ENCODE results near the gene STOML1.
"Not testable (repeated sequence)": the region's sequence is repeated elsewhere in the genome, so short reads cannot be mapped to it uniquely, and the experiment has no call there.

STOML1 gene

GRCh38 chr15:73973683-73974200 is 18.4 kb downstream of the STOML1 start:
- 97% methylated on average over 32 of the region's 39 CpGs for WGBS (ENCODE audit: insufficient coverage)
- H3K4me3 ChIP-seq (ENCODE audit: control insufficient read depth in 1 of 7, extremely low read depth in 1 of 7, insufficient read depth in 4 of 7, low read depth in 2 of 7, low read length in 6 of 7); H3K36me3 ChIP-seq (ENCODE audit: control insufficient read depth in 4 of 4, insufficient read depth in 4 of 4, low read length in 3 of 4); DNase-seq; H3K27me3 ChIP-seq (replicated peaks in 2 of 5; ENCODE audit: control insufficient read depth in 4 of 5, insufficient read depth in 5 of 5, low read length in 4 of 5); H3K27ac ChIP-seq (ENCODE audit: insufficient read depth in 1 of 2, low read depth in 1 of 2, low read length in 2 of 2, poor library complexity in 1 of 2, severe bottlenecking in 2 of 2); H3K9me3 ChIP-seq (ENCODE audit: control extremely low read depth in 1 of 5, control insufficient read depth in 4 of 5, insufficient read depth in 2 of 5, low read depth in 1 of 5, low read length in 4 of 5): not testable (repeated sequence)
- ChIA-PET CTCF (interaction anchor here (1.0 to 7.8 kb wide), 24 partner anchors 8 to 349 kb away, joined by 3 to 96 read pairs (median 10); partner anchors contain the start of genes PML, STOML1 and TBC1D21), POLR2A (interaction anchor here (0.6 to 1.4 kb wide), 3 partner anchors 9 to 254 kb away, joined by 3 to 4 read pairs (median 3); no protein-coding TSS in a partner anchor)
- peaks cover 3 to 37% (median 30%) of the 10 kb centered on the region in 4 experiments for H3K4me1 ChIP-seq (ENCODE audit: control extremely low read depth in 1 of 4, control insufficient read depth in 4 of 4, insufficient read depth in 4 of 4, low read length in 3 of 4)

GRCh38 chr15:73972984-73973682 is 19.0 kb downstream of the STOML1 start:
- no peaks in the 10 kb centered on the region for H3K36me3 ChIP-seq (ENCODE audit: control insufficient read depth in 4 of 4, insufficient read depth in 4 of 4, low read length in 3 of 4)
- H3K4me3 ChIP-seq (ENCODE audit: control insufficient read depth in 1 of 7, extremely low read depth in 1 of 7, insufficient read depth in 4 of 7, low read depth in 2 of 7, low read length in 6 of 7) = peak overlapping the region in 5 of 7 experiments; percentile 19 to 64 (median 43)
- POLR2A ChIA-PET = interaction anchor here (0.7 kb wide), 1 partner anchor 22 kb away, joined by 3 read pairs; no protein-coding TSS in a partner anchor
- H3K4me1 ChIP-seq (ENCODE audit: control extremely low read depth in 1 of 4, control insufficient read depth in 4 of 4, insufficient read depth in 4 of 4, low read length in 3 of 4) = peaks cover 3 to 37% (median 30%) of the 10 kb centered on the region in 4 experiments
- 34% methylated on average over 19 of the region's 26 CpGs for WGBS (ENCODE audit: insufficient coverage)
- peak; percentile 78 to 89 (median 85) for DNase-seq
- no peaks in the 10 kb centered on the region for H3K27me3 ChIP-seq (replicated peaks in 2 of 5; ENCODE audit: control insufficient read depth in 4 of 5, insufficient read depth in 5 of 5, low read length in 4 of 5)
- CTCF ChIA-PET = interaction anchor here (0.6 to 7.8 kb wide), 29 partner anchors 9 to 352 kb away, joined by 3 to 96 read pairs (median 5); partner anchors contain the start of genes PML and STOML1
- no peak overlapping the region for H3K27ac ChIP-seq (ENCODE audit: insufficient read depth in 1 of 2, low read depth in 1 of 2, low read length in 2 of 2, poor library complexity in 1 of 2, severe bottlenecking in 2 of 2)
- H3K9me3 ChIP-seq (ENCODE audit: control extremely low read depth in 1 of 5, control insufficient read depth in 4 of 5, insufficient read depth in 2 of 5, low read depth in 1 of 5, low read length in 4 of 5) = no peaks in the 10 kb centered on the region

- Histone ChIP-seq H3K4me3 (ENCODE audit: control insufficient read depth in 1 of 7, extremely low read depth in 1 of 7, insufficient read depth in 4 of 7, low read depth in 2 of 7, low read length in 6 of 7) (no peak overlapping the region), H3K36me3 (ENCODE audit: control insufficient read depth in 4 of 4, insufficient read depth in 4 of 4, low read length in 3 of 4) (no peaks in the 10 kb centered on the region), H3K4me1 (ENCODE audit: control extremely low read depth in 1 of 4, control insufficient read depth in 4 of 4, insufficient read depth in 4 of 4, low read length in 3 of 4) (peaks cover 1 to 41% (median 32%) of the 10 kb centered on the region in 4 experiments), H3K27ac (ENCODE audit: insufficient read depth in 1 of 2, low read depth in 1 of 2, low read length in 2 of 2, poor library complexity in 1 of 2, severe bottlenecking in 2 of 2) (no peak overlapping the region), H3K9me3 (ENCODE audit: control extremely low read depth in 1 of 5, control insufficient read depth in 4 of 5, insufficient read depth in 2 of 5, low read depth in 1 of 5, low read length in 4 of 5) (no peaks in the 10 kb centered on the region), H3K27me3 (replicated peaks in 2 of 5; ENCODE audit: control insufficient read depth in 4 of 5, insufficient read depth in 5 of 5, low read length in 4 of 5) (no peaks in the 10 kb centered on the region)
- ChIA-PET POLR2A (no interaction called here), CTCF (interaction anchor here (1.4 to 7.4 kb wide), 8 partner anchors 9 to 338 kb away, joined by 3 to 59 read pairs (median 10); no protein-coding TSS in a partner anchor)
- no peak for DNase-seq
- WGBS (ENCODE audit: insufficient coverage) = 85% methylated on average over 3 of the region's 6 CpGs
Measured at GRCh38 chr15:73969151-73969759, 22.8 kb downstream of the STOML1 start.

GRCh38 chr15:73968461-73968860 is 23.6 kb downstream of the STOML1 start:
- no peaks in the 10 kb centered on the region for H3K36me3 ChIP-seq (ENCODE audit: control insufficient read depth in 4 of 4, insufficient read depth in 4 of 4, low read length in 3 of 4)
- no peak overlapping the region for H3K4me3 ChIP-seq (ENCODE audit: control insufficient read depth in 1 of 7, extremely low read depth in 1 of 7, insufficient read depth in 4 of 7, low read depth in 2 of 7, low read length in 6 of 7)
- ChIA-PET POLR2A (no interaction called here), CTCF (interaction anchor here (0.8 to 1.8 kb wide), 3 partner anchors 12 to 333 kb away, joined by 3 to 5 read pairs (median 4); no protein-coding TSS in a partner anchor)
- no peaks in the 10 kb centered on the region for H3K9me3 ChIP-seq (ENCODE audit: control extremely low read depth in 1 of 5, control insufficient read depth in 4 of 5, insufficient read depth in 2 of 5, low read depth in 1 of 5, low read length in 4 of 5)
- H3K27ac ChIP-seq (ENCODE audit: insufficient read depth in 1 of 2, low read depth in 1 of 2, low read length in 2 of 2, poor library complexity in 1 of 2, severe bottlenecking in 2 of 2) = no peak overlapping the region
- WGBS (ENCODE audit: insufficient coverage) = 100% methylated on average over 3 of the region's 3 CpGs
- H3K27me3 ChIP-seq (replicated peaks in 2 of 5; ENCODE audit: control insufficient read depth in 4 of 5, insufficient read depth in 5 of 5, low read length in 4 of 5) = no peaks in the 10 kb centered on the region
- DNase-seq = no peak
- H3K4me1 ChIP-seq (ENCODE audit: control extremely low read depth in 1 of 4, control insufficient read depth in 4 of 4, insufficient read depth in 4 of 4, low read length in 3 of 4) = peaks cover 1 to 46% (median 34%) of the 10 kb centered on the region in 4 experiments

- peak overlapping the region in 1 of 7 experiments; percentile 45 for H3K4me3 ChIP-seq (ENCODE audit: control insufficient read depth in 1 of 7, extremely low read depth in 1 of 7, insufficient read depth in 4 of 7, low read depth in 2 of 7, low read length in 6 of 7)
- no peaks in the 10 kb centered on the region for H3K9me3 ChIP-seq (ENCODE audit: control extremely low read depth in 1 of 5, control insufficient read depth in 4 of 5, insufficient read depth in 2 of 5, low read depth in 1 of 5, low read length in 4 of 5)
- no peaks in the 10 kb centered on the region for H3K27me3 ChIP-seq (replicated peaks in 2 of 5; ENCODE audit: control insufficient read depth in 4 of 5, insufficient read depth in 5 of 5, low read length in 4 of 5)
- peaks cover 1 to 46% (median 33%) of the 10 kb centered on the region in 4 experiments for H3K4me1 ChIP-seq (ENCODE audit: control extremely low read depth in 1 of 4, control insufficient read depth in 4 of 4, insufficient read depth in 4 of 4, low read length in 3 of 4)
- H3K27ac ChIP-seq (ENCODE audit: insufficient read depth in 1 of 2, low read depth in 1 of 2, low read length in 2 of 2, poor library complexity in 1 of 2, severe bottlenecking in 2 of 2) = no peak overlapping the region
- ChIA-PET CTCF (interaction anchor here (0.7 to 4.2 kb wide), 10 partner anchors 9 to 91 kb away, joined by 3 to 51 read pairs (median 10); partner anchors contain the start of gene PML), POLR2A (interaction anchor here (2.0 kb wide), 1 partner anchor 15 kb away, joined by 6 read pairs; no protein-coding TSS in a partner anchor)
- H3K36me3 ChIP-seq (ENCODE audit: control insufficient read depth in 4 of 4, insufficient read depth in 4 of 4, low read length in 3 of 4) = no peaks in the 10 kb centered on the region
- peak in 2 of 3 donors; percentile 75 to 79 for DNase-seq
- WGBS (ENCODE audit: insufficient coverage) = 0% methylated on average over 1 of the region's 2 CpGs
Measured at GRCh38 chr15:73965758-73966113, 26.4 kb downstream of the STOML1 start.

- H3K4me3 ChIP-seq (ENCODE audit: control insufficient read depth in 1 of 7, extremely low read depth in 1 of 7, insufficient read depth in 4 of 7, low read depth in 2 of 7, low read length in 6 of 7) = peak overlapping the region in 3 of 7 experiments; percentile 32 to 52 (median 47)
- peaks cover 1 to 51% (median 36%) of the 10 kb centered on the region in 4 experiments for H3K4me1 ChIP-seq (ENCODE audit: control extremely low read depth in 1 of 4, control insufficient read depth in 4 of 4, insufficient read depth in 4 of 4, low read length in 3 of 4)
- H3K36me3 ChIP-seq (ENCODE audit: control insufficient read depth in 4 of 4, insufficient read depth in 4 of 4, low read length in 3 of 4) = no peaks in the 10 kb centered on the region
- H3K9me3 ChIP-seq (ENCODE audit: control extremely low read depth in 1 of 5, control insufficient read depth in 4 of 5, insufficient read depth in 2 of 5, low read depth in 1 of 5, low read length in 4 of 5) = no peaks in the 10 kb centered on the region
- CTCF ChIA-PET = interaction anchor here (0.7 to 4.2 kb wide), 9 partner anchors 9 to 90 kb away, joined by 3 to 51 read pairs (median 11); partner anchors contain the start of gene PML
- no peak overlapping the region for H3K27ac ChIP-seq (ENCODE audit: insufficient read depth in 1 of 2, low read depth in 1 of 2, low read length in 2 of 2, poor library complexity in 1 of 2, severe bottlenecking in 2 of 2)
- H3K27me3 ChIP-seq (replicated peaks in 2 of 5; ENCODE audit: control insufficient read depth in 4 of 5, insufficient read depth in 5 of 5, low read length in 4 of 5) = no peaks in the 10 kb centered on the region
- POLR2A ChIA-PET = interaction anchor here (2.0 kb wide), 1 partner anchor 14 kb away, joined by 6 read pairs; no protein-coding TSS in a partner anchor
- WGBS (ENCODE audit: insufficient coverage) = 39% methylated on average over 13 of the region's 13 CpGs
- peak in 1 of 3 donors; percentile 24 for DNase-seq
Measured at GRCh38 chr15:73965094-73965757, 26.9 kb downstream of the STOML1 start.

All from common myeloid progenitor, CD34-positive (primary cell).